Amniotic stem cell (primary cell): ENCODE measurements around the gene CD209.
"Not testable (repeated sequence)": the region's sequence is repeated elsewhere in the genome, so short reads cannot be mapped to it uniquely, and the experiment has no call there.

Experiments
- DNase-seq: peaks from one replicate; lab custom pipeline; 2025; lab: John Stamatoyannopoulos, UW

CD209 gene, protein sequence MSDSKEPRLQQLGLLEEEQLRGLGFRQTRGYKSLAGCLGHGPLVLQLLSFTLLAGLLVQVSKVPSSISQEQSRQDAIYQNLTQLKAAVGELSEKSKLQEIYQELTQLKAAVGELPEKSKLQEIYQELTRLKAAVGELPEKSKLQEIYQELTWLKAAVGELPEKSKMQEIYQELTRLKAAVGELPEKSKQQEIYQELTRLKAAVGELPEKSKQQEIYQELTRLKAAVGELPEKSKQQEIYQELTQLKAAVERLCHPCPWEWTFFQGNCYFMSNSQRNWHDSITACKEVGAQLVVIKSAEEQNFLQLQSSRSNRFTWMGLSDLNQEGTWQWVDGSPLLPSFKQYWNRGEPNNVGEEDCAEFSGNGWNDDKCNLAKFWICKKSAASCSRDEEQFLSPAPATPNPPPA

DNA sequence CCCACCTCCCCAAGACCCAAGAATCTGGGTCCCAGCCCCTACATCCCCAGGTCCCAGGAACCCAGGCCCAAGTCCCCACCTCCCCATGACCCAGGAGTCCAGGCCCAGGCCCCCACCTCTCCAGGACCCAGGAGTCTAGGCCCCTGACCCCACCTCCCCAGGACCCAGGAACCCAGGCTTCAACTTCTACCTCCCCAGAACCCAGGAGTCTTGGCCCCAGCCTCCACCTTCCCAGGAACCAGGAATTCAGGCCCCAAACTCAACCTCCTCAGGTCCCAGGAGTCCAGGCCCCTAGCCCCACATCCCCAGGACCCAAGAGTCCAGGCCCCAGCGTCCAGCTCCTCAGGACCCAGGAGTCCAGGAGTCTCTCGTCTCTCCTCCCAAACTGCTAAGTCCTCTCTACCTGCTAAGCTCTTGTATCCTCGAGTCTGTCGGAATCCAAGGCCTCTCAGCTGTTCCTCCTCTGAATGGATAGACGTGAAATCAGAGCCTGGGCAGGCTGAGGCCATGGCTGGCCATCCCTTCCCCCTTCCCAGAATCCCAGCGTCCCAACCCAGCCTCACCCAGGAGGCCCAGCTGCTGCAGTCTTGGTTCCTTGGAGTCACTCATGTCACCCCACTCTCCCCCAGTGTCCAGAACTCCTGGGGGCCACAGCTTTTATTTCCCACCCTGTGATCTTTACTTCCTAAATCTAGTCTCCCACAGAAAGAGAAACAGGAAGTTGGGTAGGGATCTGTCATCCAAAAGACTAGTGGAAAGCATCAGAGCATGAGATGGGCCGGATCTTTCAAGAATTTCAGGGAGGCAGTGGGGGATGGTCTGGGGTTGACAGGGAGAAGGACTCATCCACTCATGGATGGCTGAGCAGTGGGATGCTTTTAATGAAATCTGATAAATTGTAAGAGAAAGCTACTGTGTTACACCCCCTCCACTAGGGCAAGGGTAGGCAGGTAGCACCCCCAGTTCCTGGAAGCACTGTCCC, at the start of gene CD209:
Gene CD209, minus strand, starts transcription at position 632 of the 982 bp plus-strand sequence. Its CDS starts 23 bp downstream, at position 609.
- DNase-seq, result no peak

DNA sequence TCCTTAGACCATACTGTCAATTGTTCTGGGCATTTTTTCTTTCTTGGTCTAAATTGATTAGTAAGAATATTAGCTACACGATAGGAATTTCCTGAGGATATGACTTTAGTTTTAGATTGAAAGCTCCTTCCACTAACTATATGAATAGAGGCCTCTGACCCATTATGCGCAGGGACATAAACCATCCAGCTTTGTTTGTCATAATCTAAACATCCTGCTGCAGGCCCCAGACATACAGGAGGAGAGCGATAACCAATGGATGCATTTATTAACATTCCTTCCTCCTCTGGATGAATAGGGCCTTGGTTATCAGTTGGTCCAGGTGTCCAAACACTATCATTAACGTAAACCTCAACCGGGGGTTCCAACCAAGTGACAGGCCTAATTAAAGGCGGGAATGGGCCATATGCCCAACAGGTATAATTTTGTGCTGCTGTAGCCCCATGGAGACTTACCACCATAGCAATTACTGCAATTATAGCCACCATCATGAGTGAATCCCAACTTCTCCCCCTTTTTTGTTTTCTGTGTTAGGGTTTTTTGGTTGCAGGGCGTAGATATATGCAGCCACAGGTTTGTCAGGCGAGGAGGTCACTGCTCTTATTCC, 48.3 kb upstream of the CD209 start:
- DNase-seq, result no peak

DNA sequence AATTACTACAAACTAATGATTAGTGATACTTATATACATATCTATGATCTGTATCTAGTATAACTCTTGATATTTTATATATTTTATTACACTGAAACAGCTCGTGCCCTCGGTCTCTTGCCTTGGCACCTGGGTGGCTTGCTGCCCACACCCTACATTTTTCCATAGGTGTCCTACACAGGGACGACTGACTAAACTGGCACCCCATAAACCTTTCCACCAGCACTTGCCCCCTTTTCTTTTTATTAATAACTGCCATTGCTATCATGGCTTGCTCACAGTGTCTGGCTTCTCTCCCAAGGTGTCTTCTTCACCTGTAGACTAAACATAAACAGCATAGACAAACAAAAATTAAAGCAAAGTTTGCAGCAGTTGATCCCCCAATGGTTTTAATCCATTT, 46.2 kb upstream of the CD209 start:
- DNase-seq, result no peak

DNA sequence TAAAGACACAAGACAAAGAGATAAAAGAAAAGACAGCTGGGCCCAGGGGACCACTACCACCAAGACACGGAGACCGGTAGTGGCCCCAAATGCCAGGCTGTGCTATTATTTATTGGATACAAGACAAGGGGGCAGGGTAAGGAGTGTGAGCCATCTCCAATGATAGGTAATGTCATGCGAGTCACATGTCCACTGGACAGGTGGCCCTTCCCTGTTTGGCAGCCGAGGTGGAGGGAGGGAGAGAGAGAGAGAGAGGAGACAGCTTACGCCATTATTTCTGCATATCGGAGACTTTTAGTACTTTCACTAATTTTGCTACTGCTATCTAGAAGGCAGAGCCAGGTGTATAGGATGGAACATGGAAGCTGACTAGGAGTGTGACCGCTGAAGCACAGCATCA, 45.4 kb upstream of the CD209 start:
- not testable (repeated sequence) for DNase-seq

DNA sequence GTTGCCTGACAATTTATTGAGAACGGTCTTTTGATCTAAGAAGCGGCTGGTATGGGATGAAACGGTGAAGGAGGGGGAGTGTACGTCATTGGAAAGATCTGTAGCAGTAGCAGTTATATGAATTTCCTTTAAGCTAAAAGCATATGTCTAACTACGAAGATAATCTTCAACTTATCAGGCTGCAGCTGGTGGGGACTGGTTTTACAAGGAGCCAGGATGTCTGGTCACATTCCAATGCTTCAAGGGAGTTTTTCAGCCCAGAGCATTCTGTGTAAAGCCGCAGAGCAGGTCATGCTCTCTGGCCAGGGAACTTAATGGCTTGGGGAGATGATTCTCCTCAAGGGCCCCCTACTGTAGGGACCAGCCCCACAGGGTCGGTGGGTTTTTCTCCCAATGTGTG, 44.9 kb upstream of the CD209 start:
- no peak for DNase-seq

DNA sequence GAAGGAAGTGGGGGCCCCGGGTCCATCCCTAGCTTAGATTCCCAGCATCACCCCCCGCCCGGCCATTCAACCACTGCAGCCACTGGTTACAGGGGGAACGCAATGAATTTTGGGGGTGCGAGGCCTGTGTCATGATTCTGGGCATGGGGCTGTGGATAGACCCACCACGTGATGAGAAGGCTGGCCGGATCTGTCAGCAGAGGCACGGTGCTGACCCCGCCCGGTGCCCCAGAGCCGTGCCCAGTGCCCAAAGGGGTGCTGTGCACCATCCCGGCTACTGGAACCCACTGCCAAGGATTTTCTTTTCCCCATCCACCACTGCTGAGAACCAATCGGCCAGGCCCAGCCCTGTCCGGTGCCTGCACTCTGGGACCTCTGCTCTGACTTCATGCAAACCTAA, 43.1 kb upstream of the CD209 start:
- no peak for DNase-seq

DNA sequence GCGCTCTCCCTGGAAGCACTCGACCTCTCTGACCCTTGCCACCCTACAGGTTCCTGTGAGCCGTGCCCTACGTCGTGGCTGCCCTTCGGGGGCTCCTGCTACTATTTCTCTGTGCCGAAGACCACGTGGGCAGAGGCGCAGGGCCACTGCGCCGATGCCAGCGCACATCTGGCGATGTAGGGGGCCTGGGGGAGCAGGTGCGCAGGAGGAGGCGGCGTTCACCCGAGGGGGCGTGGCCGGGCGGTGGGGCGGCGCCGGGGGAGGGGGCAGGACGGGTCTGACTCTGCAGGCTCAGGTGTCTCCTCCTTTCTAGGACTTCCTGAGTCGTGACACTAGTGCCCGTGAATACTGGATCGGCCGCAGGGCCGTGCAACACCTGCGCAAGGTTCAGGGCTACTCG, 42.1 kb upstream of the CD209 start:
- no peak for DNase-seq

DNA sequence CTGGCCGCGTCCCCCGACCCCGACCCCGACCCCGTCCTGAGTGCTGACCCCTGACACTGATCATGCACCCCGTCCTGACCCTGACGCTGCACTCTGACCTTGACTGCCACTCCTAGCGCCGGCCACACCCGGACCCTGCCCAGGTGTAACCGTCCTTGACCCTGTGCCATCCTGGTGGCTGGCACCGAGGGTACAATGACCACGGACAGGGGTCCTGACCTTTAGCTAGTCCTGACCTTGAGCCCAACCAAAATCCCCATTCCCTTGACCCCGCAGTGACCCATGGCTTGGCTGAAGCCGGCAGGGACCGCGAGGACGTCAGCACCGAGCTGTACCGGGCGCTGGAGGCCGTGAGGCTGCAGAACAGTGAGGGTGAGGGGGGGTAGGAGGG, 41.6 kb upstream of the CD209 start:
- no peak for DNase-seq

DNA sequence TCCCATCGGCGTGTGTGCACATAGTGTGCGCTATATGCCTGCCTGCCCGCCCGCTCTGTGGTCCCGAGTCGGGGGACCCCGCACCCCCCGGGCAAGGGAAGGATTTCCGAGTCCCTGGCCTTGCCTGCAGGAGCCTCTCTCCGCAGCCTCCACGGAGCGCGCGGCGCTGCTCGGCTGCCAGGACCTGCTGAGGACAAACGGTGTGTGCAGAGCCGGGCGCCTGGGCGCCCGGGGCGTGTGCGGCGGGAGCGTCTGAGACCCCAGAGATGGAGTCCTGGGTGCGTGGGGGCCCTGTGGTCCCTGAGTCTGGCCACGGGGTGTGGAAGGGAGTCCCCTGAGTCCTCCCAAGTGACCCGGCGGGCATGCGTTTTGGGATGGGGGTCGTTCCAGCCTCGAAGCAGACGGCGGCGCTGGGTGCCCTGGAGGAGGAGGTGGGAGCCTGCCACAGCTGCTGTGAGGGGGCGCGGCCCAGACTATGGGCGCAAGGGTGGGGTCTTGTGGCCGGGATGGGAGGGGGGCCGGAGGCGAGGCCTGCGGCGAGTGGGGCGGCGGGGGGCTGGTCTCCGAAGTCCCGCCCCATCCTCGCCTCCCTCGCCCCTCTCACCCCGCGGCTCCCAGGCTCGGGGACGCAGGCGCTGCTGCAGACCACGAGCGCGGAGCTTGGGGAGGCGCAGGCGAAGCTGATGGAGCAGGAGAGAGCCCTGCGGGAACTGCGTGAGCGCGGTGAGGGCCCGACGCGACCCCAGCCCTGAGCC, 41.0 kb upstream of the CD209 start:
- no peak for DNase-seq

DNA sequence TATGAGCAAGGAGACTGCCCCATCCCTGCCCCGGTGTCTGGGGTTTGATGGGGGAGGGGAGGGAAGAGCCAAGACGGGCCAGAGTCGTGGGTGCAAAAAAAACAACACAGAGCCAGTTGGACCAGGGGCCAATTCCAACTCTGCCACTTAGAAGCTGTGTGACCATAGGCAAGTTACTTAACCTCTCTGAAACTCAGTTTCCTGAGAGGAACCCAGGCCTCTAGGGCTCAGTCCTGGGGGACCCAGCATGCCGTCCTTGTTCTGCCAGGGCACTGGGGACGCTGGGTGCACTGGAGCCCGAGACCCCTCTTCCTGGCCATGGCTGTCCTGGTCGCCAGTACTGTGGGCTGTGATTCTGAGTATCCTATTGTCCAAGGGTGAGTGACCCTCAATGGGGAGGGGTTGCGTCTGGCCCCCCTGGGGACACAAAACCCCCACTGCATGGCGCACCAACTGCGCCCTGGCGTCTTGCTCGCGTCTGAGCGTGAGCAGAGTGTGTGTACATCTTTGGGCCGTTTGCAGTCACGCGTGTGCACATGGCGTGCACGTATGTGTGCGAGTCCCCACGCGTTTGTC, 40.4 kb upstream of the CD209 start:
- DNase-seq, result no peak

DNA sequence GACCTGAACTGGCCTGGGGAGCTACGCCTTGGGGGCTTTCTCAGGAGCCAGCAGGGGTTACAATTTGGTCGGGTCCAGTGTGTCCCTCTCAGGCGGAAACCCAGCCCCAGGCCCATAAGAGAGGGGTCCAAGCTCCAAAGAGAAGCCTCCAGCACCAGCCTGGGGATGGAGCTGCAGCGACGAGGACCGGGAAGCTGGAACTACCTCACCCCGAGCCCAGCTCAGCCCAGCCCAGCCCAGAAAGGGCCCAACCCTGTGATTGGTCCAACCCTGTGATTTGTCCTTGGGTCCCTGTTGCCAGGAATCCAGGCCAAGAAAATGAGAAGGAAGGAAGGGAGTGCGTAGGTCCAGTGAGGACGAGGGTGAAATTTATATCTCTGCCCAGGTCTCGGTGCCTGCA, 39.8 kb upstream of the CD209 start:
- no peak for DNase-seq

DNA sequence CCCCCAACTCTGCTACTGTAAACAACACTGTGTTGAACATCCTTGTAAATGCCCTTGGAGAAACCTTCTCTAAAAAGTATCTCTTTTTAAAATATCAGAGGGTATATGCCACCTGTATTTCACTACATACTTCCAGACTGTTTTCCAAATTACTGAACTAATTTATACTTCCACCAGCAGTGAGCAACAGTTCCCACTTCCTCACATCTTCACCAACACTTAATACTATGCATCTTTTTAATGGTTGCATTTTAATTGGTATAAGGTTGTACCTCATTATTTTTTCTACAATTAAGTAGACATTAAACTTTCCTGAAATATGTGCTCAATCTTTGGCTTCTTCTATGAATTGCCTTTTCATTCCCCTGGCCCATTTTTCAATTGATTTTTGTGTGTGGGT, 37.5 kb upstream of the CD209 start:
- no peak for DNase-seq

DNA sequence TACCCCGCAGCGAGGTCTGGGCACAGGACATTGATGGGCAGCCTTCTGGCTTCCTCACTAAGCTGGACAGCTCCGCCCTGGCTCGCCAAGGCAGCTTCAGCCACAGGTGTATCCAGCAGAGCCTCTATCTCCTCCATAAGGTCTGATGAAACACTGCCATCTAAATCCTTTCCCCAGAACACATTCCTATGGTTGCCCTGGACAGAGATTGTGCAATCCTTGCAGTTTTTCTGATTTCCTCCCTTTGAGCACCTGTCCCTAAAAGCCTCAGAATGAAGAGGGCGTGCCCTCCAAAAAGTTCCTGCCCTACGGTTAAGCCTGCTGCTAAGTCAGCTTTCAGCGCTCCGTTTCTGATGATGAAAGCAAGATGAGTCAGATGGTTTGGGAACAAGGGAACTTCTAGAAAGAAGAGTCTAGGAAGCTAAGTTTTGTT, 36.7 kb upstream of the CD209 start:
- no peak for DNase-seq

DNA sequence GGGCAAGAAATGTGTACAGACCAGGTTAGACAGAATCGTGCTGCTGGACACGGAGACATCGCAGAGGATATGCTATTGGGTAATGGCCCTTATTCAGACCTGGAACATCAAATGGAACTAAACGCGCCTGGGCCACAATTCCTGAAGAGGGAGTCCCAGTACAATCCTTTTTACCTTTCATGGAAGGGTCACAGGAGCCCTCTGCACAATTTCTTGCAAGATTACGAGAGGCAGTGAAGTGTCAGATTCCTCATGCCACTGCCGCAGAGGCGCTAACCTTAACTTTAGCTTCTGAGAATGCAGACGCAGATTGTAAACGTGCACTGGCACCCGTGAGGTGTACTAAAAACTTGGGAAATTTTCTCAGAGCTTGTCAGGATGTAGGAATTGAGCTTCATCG, 33.8 kb upstream of the CD209 start:
- no peak for DNase-seq

DNA sequence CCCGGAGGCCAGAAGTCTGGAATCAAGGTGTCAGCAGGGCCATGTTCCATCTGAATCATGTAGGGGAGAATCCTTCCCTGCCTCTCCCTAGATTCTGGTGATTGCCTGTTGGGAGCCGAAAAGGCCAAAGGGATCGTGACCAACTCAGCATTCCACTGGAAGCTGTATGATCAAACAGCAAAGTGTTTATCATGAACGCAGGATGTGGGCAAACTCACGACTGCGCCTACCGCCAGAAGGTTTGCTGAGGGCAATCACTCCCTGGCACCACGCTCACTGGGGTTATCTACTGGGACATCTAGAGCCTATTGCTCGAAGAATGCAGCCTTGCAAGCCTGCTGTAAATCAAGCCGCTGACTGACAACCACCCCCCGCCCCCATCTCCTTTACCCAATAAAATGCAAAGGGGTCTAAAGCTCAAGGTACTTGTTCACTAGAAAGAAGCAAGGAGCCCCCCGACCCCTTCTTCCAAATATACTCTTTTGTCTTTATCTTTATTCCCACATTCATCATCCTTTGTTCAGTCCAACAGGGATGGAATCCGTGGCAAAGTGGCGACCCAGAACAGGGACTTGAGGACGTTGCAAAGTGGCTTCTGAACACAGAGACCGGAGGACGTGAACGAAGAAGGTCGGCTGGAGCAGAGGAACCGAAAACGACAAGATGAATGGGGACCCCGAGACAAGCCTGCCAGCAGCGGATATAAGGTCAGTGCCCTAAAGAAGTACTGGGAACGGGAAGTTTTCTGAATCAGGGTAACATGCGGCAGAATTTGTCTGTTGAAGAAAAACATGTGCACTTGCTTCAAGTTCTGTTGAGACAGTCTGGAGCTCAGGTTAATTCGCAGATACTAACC, 32.5 kb upstream of the CD209 start:
- no peak for DNase-seq

DNA sequence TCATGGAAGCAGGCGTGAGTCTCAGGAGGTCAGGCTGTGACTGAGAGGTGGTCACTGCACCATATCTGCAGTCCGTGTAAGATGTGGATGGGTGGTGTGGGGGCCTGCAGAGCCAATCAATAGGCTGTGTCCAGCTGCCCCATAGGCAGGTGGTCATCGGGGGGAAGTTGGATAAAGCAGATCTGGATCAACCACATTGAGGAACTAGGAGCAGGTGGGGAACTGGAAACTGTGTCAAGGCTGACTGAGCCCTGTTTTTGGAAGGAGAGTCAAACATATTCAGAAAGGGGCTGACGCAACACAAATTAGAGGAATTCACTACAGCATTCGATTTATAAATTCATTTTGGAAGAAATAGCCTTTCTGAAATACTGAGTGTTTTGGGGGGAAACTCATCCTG, 30.7 kb upstream of the CD209 start:
- no peak for DNase-seq

DNA sequence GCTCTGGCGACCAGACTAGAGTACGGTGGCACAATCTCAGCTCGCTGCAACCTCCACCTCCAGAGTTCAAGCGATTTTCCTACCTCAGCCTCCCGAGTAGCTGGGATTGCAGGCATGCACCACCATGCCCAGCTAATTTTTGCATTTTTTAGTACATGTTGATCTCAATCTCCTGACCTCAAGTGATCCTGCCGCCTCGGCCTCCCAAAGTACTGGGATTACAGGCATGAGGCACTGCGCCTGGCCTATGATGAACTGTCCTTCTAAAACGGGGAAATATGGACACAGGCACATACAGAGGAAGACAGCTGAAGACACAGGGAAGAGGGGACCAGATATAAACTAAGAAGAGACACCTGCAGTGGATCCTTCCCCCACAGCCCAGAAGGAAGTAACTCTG, 28.4 kb upstream of the CD209 start:
- no peak for DNase-seq

DNA sequence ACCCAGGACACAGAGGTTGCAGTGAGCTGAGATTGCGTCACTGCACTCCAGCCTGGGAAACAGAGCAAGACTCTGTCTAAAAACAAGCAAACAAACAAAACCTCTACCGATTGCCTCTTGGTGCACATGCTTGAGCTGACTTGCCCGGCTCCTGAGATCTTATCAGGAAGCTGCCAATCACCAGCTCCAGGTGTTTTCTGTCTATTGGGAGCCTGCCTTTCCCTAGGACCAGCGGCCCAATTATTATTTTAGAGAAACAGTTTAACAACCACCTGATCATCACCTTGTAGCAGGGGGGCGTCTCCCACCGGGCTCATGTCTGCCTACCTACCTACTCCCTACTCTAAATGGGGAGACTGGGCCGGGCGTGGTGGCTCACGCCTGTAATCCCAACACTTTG, 26.5 kb upstream of the CD209 start:
- no peak for DNase-seq

DNA sequence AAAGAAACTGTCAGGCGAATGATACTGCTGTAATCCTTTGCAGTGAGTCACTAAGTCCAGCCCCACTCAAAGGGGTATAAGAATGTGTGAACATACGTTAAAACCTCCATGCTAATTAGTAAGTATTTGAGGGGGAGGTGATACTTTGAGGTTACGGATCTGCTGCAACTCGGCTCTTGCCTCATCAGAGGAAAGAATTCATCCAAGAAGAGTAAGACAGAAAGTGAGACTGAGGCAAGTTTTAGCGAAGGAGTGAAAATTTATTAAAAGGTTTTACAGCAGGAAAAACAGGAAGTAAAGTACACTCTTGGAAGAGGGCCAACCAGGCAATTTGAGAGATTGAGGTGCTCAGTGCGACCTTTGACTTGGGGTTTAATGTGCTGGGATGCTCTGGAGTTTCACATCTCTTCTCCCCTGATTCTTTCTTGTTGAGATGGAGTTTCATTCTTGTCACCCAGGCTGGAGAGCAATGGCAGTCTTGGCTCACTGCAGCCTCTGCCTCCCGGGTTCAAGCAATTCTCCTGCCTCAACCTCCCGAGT, 25.5 kb upstream of the CD209 start:
- no peak for DNase-seq

DNA sequence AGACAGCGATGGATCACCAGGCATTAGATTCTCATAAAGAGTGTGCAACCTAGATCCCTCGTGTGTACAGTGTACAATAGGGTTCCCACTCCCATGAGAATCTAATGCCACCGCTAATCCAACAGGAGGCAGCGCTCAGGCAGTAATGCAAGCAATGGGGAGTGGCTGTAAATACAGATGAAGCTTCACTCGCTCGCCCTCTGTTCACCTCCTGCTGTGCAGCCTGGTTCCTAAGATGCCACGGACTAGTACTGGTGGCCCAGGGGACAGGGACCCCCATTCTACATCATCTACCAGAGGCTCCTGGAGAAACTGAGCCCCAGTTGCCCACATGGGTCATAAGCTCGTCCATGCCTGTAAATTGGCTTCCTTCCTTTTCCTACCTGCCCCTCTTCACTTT, 23.7 kb upstream of the CD209 start:
- no peak for DNase-seq
